Breast epithelium (tissue), 4 donors: ENCODE measurements around the gene VPS26C. TPM values are rescaled to one million over a fixed set of nuclear protein-coding genes. Genes with fewer than 3 reads are reported as not detected.

Source experiments
- DNase-seq, 2 donors: peaks; one replicate each; pipeline ENCODE4 v3.0.0-alpha.2; 2019; ENCODE audit warnings: low spot score in 2 of 2
- H3K27ac ChIP-seq, 2 donors: fragments of 200-600 bp; sonication (generic) in 1 of 2; one replicate each; pipeline ENCODE4 v1.5.1; 2016 to 2019; ENCODE audit warnings: mild to moderate bottlenecking in 1 of 2
- H3K27me3 ChIP-seq, 2 donors: fragments of 200-600 bp; sonication (generic) in 1 of 2; one replicate each; pipeline versions ENCODE4 v1.5.1 to v1.6.0; 2017 to 2019; ENCODE audit warnings: control low read depth in 1 of 2, mild to moderate bottlenecking in 1 of 2
- H3K36me3 ChIP-seq: fragments of 200-600 bp; one replicate; pipeline ENCODE4 v1.5.1; 2019
- H3K4me1 ChIP-seq, 2 donors: fragments of 200-600 bp; sonication (generic); one replicate each; pipeline ENCODE4 v1.5.1; 2016 to 2019; ENCODE audit warnings: control low read depth in 1 of 2
- H3K4me3 ChIP-seq, 3 donors: fragments of 200-600 bp; sonication (generic); 1 replicate in 2 of 3; 2 replicates in 1 of 3; pipeline ENCODE4 v1.5.1; 2016 to 2019; ENCODE audit warnings: mild to moderate bottlenecking in 3 of 3, moderate library complexity in 2 of 3
- H3K9me3 ChIP-seq, 2 donors: fragments of 200-600 bp; sonication (generic) in 1 of 2; one replicate each; pipeline ENCODE4 v1.5.1; 2016 to 2019; ENCODE audit warnings: control low read depth in 1 of 2
- CTCF ChIP-seq, 3 donors: fragments of 450-650 bp; IDR thresholded peaks; one replicate each; pipeline ENCODE4 v1.5.1; 2016 to 2017; ENCODE audit warnings: antibody characterized with exemption in 3 of 3, mild to moderate bottlenecking in 3 of 3, moderate library complexity in 3 of 3
- POLR2A ChIP-seq: fragments of 450-650 bp; IDR thresholded peaks from one replicate; pipeline ENCODE4 v1.6.1; 2016; ENCODE audit warnings: antibody characterized with exemption, mild to moderate bottlenecking, moderate library complexity
- POLR2AphosphoS5 ChIP-seq, 3 donors: sonication (generic); formaldehyde crosslinking; IDR thresholded peaks; one replicate each; pipeline ENCODE4 v1.6.1; 2017; ENCODE audit warnings: antibody characterized with exemption in 3 of 3
- intact Hi-C: fragments of 100-400 bp; cut with DNase I; formaldehyde crosslinking; loops from one replicate; pipeline ENCODE4 v1.15.1; 2023; ENCODE audit warnings: low total_unique reads
- total RNA-seq, 3 donors: library from RNA; depleted of rRNA; stranded (reverse); fragments of >200 nt; gene quantifications; one replicate each; pipeline ENCODE4 v1.1.0, GENCODE V29; 2016

VPS26C gene
- total RNA-seq, 3 donors from 2014 or later = 43.9 to 84.5 (median 60.6) TPM

DNA sequence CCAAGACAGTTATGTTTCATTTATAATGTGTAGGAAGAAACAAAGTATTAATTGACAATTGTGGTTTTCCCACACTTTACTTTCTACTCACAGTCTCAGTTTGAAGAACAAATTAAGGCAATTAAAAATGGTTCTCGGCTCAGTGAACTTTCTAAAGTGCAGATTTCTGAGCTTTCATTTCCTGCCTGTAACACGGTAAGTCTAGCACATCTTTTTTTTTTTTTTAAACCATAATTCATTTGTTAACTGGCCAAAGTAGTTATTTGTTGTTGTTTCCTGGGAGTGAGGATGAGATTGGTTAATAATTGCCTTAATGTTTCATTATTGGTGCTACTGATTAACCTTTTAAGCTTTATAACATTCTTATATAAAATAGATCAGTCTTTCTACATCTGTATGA lies 75.1 kb downstream of the VPS26C start:
- DNase-seq = no peak
- H3K27me3 ChIP-seq = no peaks in the 10 kb centered on the region
- intact Hi-C loops = no loop called here
- H3K4me1 ChIP-seq = no peaks in the 10 kb centered on the region
- no peak overlapping the region for H3K27ac ChIP-seq
- H3K9me3 ChIP-seq = no peaks in the 10 kb centered on the region
- TF ChIP-seq POLR2A (no peak), CTCF (IDR thresholded peaks at IDR 0.05) (no peak), POLR2AphosphoS5 (IDR thresholded peaks at IDR 0.05) (no peak)
- H3K36me3 ChIP-seq = no peaks in the 10 kb centered on the region
- H3K4me3 ChIP-seq = no peak overlapping the region

DNA sequence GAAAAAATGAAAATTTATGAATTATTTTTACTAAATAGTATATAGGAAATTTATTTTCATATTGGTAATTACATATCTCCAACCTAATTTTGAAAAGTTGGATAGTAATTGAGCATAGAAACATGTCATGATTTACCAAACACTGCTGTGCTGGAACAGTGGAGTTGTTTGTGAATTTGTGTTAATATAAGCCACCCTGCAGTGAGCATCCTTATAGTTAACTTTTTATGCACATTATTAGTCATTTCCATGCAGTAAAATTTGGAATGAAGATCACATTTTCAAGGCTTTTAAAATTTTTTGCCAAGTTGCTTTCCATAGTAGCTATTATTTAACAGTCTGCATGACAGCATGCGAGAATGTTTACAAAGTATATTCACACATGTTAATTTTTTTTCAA lies 78.3 kb downstream of the VPS26C start:
- TF ChIP-seq POLR2A (no peak), POLR2AphosphoS5 (IDR thresholded peaks at IDR 0.05) (no peak), CTCF (IDR thresholded peaks at IDR 0.05) (no peak)
- no peaks in the 10 kb centered on the region for H3K27me3 ChIP-seq
- no peak overlapping the region for H3K27ac ChIP-seq
- intact Hi-C loops = no loop called here
- H3K9me3 ChIP-seq = no peaks in the 10 kb centered on the region
- H3K36me3 ChIP-seq = no peaks in the 10 kb centered on the region
- H3K4me1 ChIP-seq = no peaks in the 10 kb centered on the region
- no peak overlapping the region for H3K4me3 ChIP-seq
- DNase-seq = no peak

- Histone ChIP-seq H3K27ac (no peak overlapping the region), H3K4me1 (no peaks in the 10 kb centered on the region), H3K9me3 (no peaks in the 10 kb centered on the region), H3K36me3 (no peaks in the 10 kb centered on the region), H3K4me3 (no peak overlapping the region), H3K27me3 (no peaks in the 10 kb centered on the region)
- DNase-seq = no peak
- intact Hi-C loops = no loop called here
- TF ChIP-seq POLR2A (no peak), CTCF (IDR thresholded peaks at IDR 0.05) (no peak), POLR2AphosphoS5 (IDR thresholded peaks at IDR 0.05) (no peak)
These were observed 80.2 kb downstream of the VPS26C start for GRCh38 chr21:37186983-37187382.

DNA sequence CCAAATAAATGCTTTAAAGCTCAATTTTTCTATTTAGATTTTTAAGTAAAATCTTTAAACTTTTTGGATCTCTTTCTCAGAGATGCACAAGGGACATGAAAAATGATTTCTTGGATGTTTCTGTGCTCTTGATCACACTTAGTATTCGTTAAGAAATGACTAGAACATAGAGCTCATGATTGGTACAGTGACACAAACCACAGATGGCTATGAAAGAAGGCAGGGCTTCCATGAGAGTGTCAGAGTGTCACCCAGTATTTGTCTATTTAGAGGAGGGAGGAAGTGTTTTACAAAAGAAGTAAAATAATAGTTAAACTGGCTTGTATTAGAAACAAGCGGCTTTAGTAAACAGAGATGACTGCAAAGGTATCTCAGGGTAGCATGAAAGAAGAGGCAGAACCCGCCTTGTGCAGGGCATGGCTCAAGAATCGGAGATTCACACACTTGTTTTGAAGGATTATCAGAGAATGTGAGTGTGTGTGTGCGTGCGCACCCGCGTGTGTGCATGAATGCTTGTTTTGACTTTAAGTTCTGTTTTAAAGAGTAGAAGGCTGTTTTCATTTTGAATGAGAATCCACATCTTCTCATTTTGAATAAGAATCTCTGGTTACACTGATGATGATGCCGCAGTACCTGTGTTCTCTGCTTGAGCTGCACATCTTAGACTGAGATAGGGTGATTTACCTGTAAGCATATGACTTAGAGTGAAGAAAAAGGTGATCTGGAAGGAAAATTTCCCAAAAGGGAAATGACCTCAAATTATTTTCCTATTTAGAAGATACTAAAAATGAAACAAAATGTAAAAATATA lies 82.1 kb downstream of the VPS26C start:
- no peak for DNase-seq
- Histone ChIP-seq H3K27ac (no peak overlapping the region), H3K9me3 (no peaks in the 10 kb centered on the region), H3K4me3 (no peak overlapping the region), H3K36me3 (no peaks in the 10 kb centered on the region), H3K27me3 (no peaks in the 10 kb centered on the region), H3K4me1 (no peaks in the 10 kb centered on the region)
- no peak for TF ChIP-seq POLR2AphosphoS5 (IDR thresholded peaks at IDR 0.05)
- no peak for TF ChIP-seq CTCF (IDR thresholded peaks at IDR 0.05)
- no peak for TF ChIP-seq POLR2A
- intact Hi-C loops = no loop called here

GRCh38 chr21:37183749-37184148 lies 83.4 kb downstream of the VPS26C start:
- TF ChIP-seq CTCF (IDR thresholded peaks at IDR 0.05) (no peak), POLR2AphosphoS5 (IDR thresholded peaks at IDR 0.05) (no peak), POLR2A (no peak)

More at GRCh38 chr21:37183749-37184148, 83.4 kb downstream of the VPS26C start:
- Histone ChIP-seq H3K4me1 (no peaks in the 10 kb centered on the region), H3K4me3 (no peak overlapping the region), H3K36me3 (no peaks in the 10 kb centered on the region), H3K27ac (no peak overlapping the region), H3K27me3 (no peaks in the 10 kb centered on the region), H3K9me3 (no peaks in the 10 kb centered on the region)
- no peak for DNase-seq
- intact Hi-C loops = no loop called here
